HepG2 (cell line): ENCODE measurements around the gene ZNF280A. TPM values are rescaled to one million over a fixed set of nuclear protein-coding genes. Genes with fewer than 3 reads are reported as not detected.

Experiments
- ATAC-seq: fragments of 200-7000 bp; cut with Tn5 transposase; 3 replicates; pipeline ENCODE4 v1.9.1; 2020; ENCODE audit warnings: mild to moderate bottlenecking, moderate library complexity
- BruUV-seq: library from RNA; stranded (reverse); fragments of 400-500 nt; replicated peaks from 2 replicates; lab custom pipeline; 2021; lab: Mats Ljungman, UMichigan
- CTCF ChIA-PET: fragments of 300-600 bp; formaldehyde crosslinking; extraction: SDS; loops from one replicate; lab custom pipeline; 2021; ENCODE audit warnings: low total read pairs, inconsistent platforms, low intra/inter-chr PET ratio; lab: Yijun Ruan, JAX
- POLR2A ChIA-PET: fragments of 350-600 bp; sonication (Branson Sonifier 250); formaldehyde crosslinking; loops from one replicate; lab custom pipeline; 2020; ENCODE audit warnings: antibody characterized with exemption, inconsistent platforms; lab: Yijun Ruan, JAX
- DNase-seq: peaks from one replicate; pipeline ENCODE4 v3.0.0-alpha.2; 2015; ENCODE audit warnings: low spot score
- FAIRE-seq: peaks from 3 replicates; lab custom pipeline; 2011; peaks lifted over from hg19 to GRCh38; lab: Jason Lieb, UNC
- H2AFZ ChIP-seq: one replicate; pipeline ENCODE4 v1.6.1; 2011; ENCODE audit warnings: low read length, inconsistent platforms
- H3K27ac ChIP-seq: fragments of 300-600 bp; 3 replicates; pipeline ENCODE4 v1.8.0; 2011; ENCODE audit warnings: mixed run types, mild to moderate bottlenecking, mixed read lengths, low read length, inconsistent platforms; ENCODE audit not compliant: insufficient read depth; ENCODE audit errors: extremely low read length
- H3K27me3 ChIP-seq, 2 experiments: fragments of 200-600 bp in 1 of 2; 2 replicates in 1 of 2; 3 replicates in 1 of 2; pipeline versions ENCODE4 v1.6.0 to v1.8.0; 2011; ENCODE audit warnings: low read length in 2 of 2, mild to moderate bottlenecking in 2 of 2, moderate library complexity in 2 of 2, inconsistent platforms in 1 of 2; ENCODE audit not compliant: insufficient read depth in 2 of 2, control insufficient read depth in 1 of 2
- H3K36me3 ChIP-seq, 2 experiments: fragments of 200-600 bp in 1 of 2; replicated peaks in 1 of 2; 2 replicates in 1 of 2; 3 replicates in 1 of 2; pipeline versions ENCODE4 v1.5.1 to v1.8.0; 2011; ENCODE audit warnings: low read length in 2 of 2, inconsistent platforms in 1 of 2; ENCODE audit not compliant: insufficient read depth in 2 of 2, control insufficient read depth in 1 of 2
- H3K4me1 ChIP-seq: 2 replicates; pipeline ENCODE4 v1.5.1; 2012; ENCODE audit warnings: low read length, inconsistent platforms; ENCODE audit not compliant: insufficient read depth
- H3K4me2 ChIP-seq: 2 replicates; pipeline ENCODE4 v1.6.0; 2011; ENCODE audit warnings: low read depth, low read length, inconsistent platforms
- H3K4me3 ChIP-seq, 3 experiments: fragments of 200-600 bp in 1 of 3; sonication (generic), shearing (Covaris generic) in 1 of 3; replicated peaks in 1 of 3; 2 replicates each; pipeline ENCODE4 v1.5.1; 2011 to 2016; ENCODE audit warnings: low read length in 3 of 3, inconsistent platforms in 2 of 3, low read depth in 2 of 3, mild to moderate bottlenecking in 2 of 3, control low read depth in 1 of 3, mixed read lengths in 1 of 3; ENCODE audit not compliant: insufficient read depth in 1 of 3
- H3K79me2 ChIP-seq: one replicate; pipeline ENCODE4 v1.6.1; 2011; ENCODE audit warnings: low read length, inconsistent platforms; ENCODE audit not compliant: insufficient read depth
- H3K9ac ChIP-seq: 2 replicates; pipeline ENCODE4 v1.6.0; 2011; ENCODE audit warnings: mild to moderate bottlenecking, low read depth, low read length, inconsistent platforms; ENCODE audit not compliant: insufficient read depth
- H3K9me3 ChIP-seq: 2 replicates; pipeline ENCODE4 v1.5.1; 2012; ENCODE audit warnings: mild to moderate bottlenecking, low read length
- H4K20me1 ChIP-seq: 2 replicates; pipeline ENCODE4 v1.6.0; 2011; ENCODE audit warnings: inconsistent platforms, mild to moderate bottlenecking, low read length, moderate library complexity; ENCODE audit not compliant: insufficient read depth
- ARNT ChIP-seq: fragments of 450-650 bp; IDR thresholded peaks from 2 replicates; pipeline ENCODE4 v1.6.1; 2017
- ATAD3A ChIP-seq: sonication (generic); formaldehyde crosslinking; IDR thresholded peaks from 2 replicates; pipeline ENCODE4 v1.4.0; 2020; ENCODE audit warnings: missing genetic modification reagents
- HNRNPLL ChIP-seq: fragments of 200-400 bp; formaldehyde crosslinking; IDR thresholded peaks from 2 replicates; pipeline ENCODE4 v1.6.1; 2017; ENCODE audit warnings: mild to moderate bottlenecking, low read depth, low read length; ENCODE audit not compliant: poor library complexity, severe bottlenecking
- JUN ChIP-seq: sonication (generic); formaldehyde crosslinking; IDR thresholded peaks from 2 replicates; pipeline ENCODE4 v1.4.0; 2020; ENCODE audit warnings: mild to moderate bottlenecking, missing genetic modification reagents
- KAT2B ChIP-seq: fragments of 150-350 bp; IDR thresholded peaks from 2 replicates; pipeline ENCODE4 v1.6.1; 2014; ENCODE audit warnings: low read depth, low read length, borderline replicate concordance
- MTA1 ChIP-seq: sonication (generic); formaldehyde crosslinking; IDR thresholded peaks from 2 replicates; pipeline ENCODE4 v1.4.0; 2020; ENCODE audit warnings: missing genetic modification reagents, mild to moderate bottlenecking, borderline replicate concordance
- NR2C2 ChIP-seq: sonication (generic); formaldehyde crosslinking; IDR thresholded peaks from 2 replicates; pipeline ENCODE4 v1.4.0; 2020; ENCODE audit warnings: missing genetic modification reagents, mild to moderate bottlenecking, moderate library complexity, borderline replicate concordance
- PITX1 ChIP-seq: sonication (generic); formaldehyde crosslinking; IDR thresholded peaks from 2 replicates; pipeline ENCODE4 v1.5.1; 2020; ENCODE audit warnings: mild to moderate bottlenecking, missing genetic modification reagents
- POLR2AphosphoS5 ChIP-seq: IDR thresholded peaks from 2 replicates; pipeline ENCODE4 v1.6.1; 2012; ENCODE audit warnings: low read depth, low read length
- RFX3 ChIP-seq: IDR thresholded peaks from 2 replicates; pipeline ENCODE4 v1.6.1; 2016; ENCODE audit warnings: missing biosample characterization, missing genetic modification reagents
- RORA ChIP-seq: sonication (generic); formaldehyde crosslinking; IDR thresholded peaks from 2 replicates; pipeline ENCODE4 v1.5.0; 2020; ENCODE audit warnings: mild to moderate bottlenecking, missing genetic modification reagents, moderate library complexity
- SRY ChIP-seq: sonication (generic); formaldehyde crosslinking; IDR thresholded peaks from 2 replicates; pipeline ENCODE4 v1.8.0; 2022; ENCODE audit warnings: mild to moderate bottlenecking, missing genetic modification reagents
- ZNF253 ChIP-seq: sonication (generic); formaldehyde crosslinking; IDR thresholded peaks from 2 replicates; pipeline ENCODE4 v1.8.0; 2022; ENCODE audit warnings: mild to moderate bottlenecking, missing genetic modification reagents, borderline replicate concordance
- ZNF256 ChIP-seq: sonication (generic); formaldehyde crosslinking; conservative IDR thresholded peaks from 2 replicates; pipeline ENCODE4 v1.4.0; 2020; ENCODE audit warnings: missing genetic modification reagents
- ZNF430 ChIP-seq: sonication (generic); formaldehyde crosslinking; IDR thresholded peaks from 2 replicates; pipeline ENCODE4 v1.9.0; 2021; ENCODE audit warnings: mild to moderate bottlenecking, missing genetic modification reagents
- ZNF562 ChIP-seq: sonication (generic); formaldehyde crosslinking; IDR thresholded peaks from 2 replicates; pipeline ENCODE4 v1.8.0; 2022; ENCODE audit warnings: missing genetic modification reagents, borderline replicate concordance
- ZNF720 ChIP-seq: sonication (generic); formaldehyde crosslinking; IDR thresholded peaks from 2 replicates; pipeline ENCODE4 v1.4.0; 2020; ENCODE audit warnings: missing genetic modification reagents
- ZNF841 ChIP-seq: sonication (generic); formaldehyde crosslinking; IDR thresholded peaks from 2 replicates; pipeline ENCODE4 v1.8.1; 2023; ENCODE audit warnings: missing genetic modification reagents, borderline replicate concordance
- WGBS: methylation state at CpG from one replicate; pipeline ENCODE4 v1.1.6; 2017; ENCODE audit warnings: low lambda C conversion rate; 5-methylcytosine and 5-hydroxymethylcytosine counted together
- in situ Hi-C: cut with HindIII; loops from 2 replicates; pipeline ENCODE4 v1.10.0; 2017; ENCODE audit warnings: low pct_unique_long_range_greater_than_20kb; ENCODE audit not compliant: extremely low pct_ligation_motif_present
- intact Hi-C: fragments of 100-400 bp; cut with micrococcal nuclease; formaldehyde crosslinking; loops from one replicate; pipeline ENCODE4 v1.10.0; 2022; ENCODE audit not compliant: unreplicated experiment
- polyA plus RNA-seq, 8 experiments: library from polyadenylated mRNA; depleted of rRNA in 3 of 8; stranded (reverse) in 7 of 8; unstranded in 1 of 8; fragments of >200 nt; fragmentation: Illumina TruSeq in 4 of 8; extraction: Trizol in 4 of 8; gene quantifications; 2 replicates each; pipeline versions ENCODE4 v1.2.1 to v1.2.3, GENCODE V29; 2011 to 2016; ENCODE audit warnings: low read depth in 4 of 8, missing spikeins in 1 of 8, mixed read lengths in 1 of 8; ENCODE audit not compliant: insufficient read depth in 1 of 8
- total RNA-seq, 5 experiments: library from RNA; depleted of rRNA; stranded (reverse); fragments of >200 nt; fragmentation: Illumina TruSeq; extraction: Trizol; gene quantifications; 2 replicates each; pipeline ENCODE4 v1.2.3, GENCODE V29; 2016; ENCODE audit warnings: low read depth in 1 of 5
- TF ChIP-seq, protein P1 (sequence below): sonication (generic); formaldehyde crosslinking; IDR thresholded peaks from 2 replicates; pipeline ENCODE4 v1.5.0; 2020; ENCODE audit warnings: mild to moderate bottlenecking, missing genetic modification reagents
- TF ChIP-seq, protein P2 (sequence below): sonication (generic); formaldehyde crosslinking; IDR thresholded peaks from 2 replicates; pipeline ENCODE4 v1.4.0; 2020; ENCODE audit warnings: low read depth, mild to moderate bottlenecking, missing genetic modification reagents

The ZNF280A gene
- total and polyA plus RNA-seq, 2 of the 13 experiments (the other 11 are each of a cell fraction or from before 2014, with no cell fraction given), result 1.4 to 2.9 TPM

DNA sequence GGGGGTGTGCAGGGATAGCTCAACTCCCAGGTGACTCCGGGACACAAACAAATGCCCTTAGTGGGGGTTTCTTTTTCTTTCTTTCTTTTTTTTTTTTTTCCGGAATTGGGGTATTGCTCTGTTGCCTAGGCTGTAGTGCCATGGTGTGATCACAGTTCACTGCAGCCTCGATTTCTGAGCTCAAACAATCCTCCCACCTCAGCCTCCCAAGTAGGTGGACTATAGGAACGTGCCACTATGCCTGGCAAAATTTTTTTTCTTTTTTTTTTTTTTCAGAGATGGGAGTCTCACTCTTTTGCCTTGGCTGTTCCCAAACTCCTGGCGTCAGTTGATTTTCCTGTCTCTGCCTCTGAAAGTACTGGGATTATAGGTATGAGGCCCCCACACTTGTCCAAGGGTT, 13.8 kb upstream of the ZNF280A start:
- no peak overlapping the region for H2AFZ ChIP-seq
- H3K9ac ChIP-seq, result no peak overlapping the region
- intact Hi-C loops, result no loop called here

More for the DNA sequence above, 13.8 kb upstream of the ZNF280A start:
- H3K4me3 ChIP-seq, result no peak overlapping the region
- H3K27ac ChIP-seq, result no peak overlapping the region
- no peaks in the 10 kb centered on the region for H3K79me2 ChIP-seq
- 0 out of 5 replicates have a peak, but pooled peaks cover 0 to 3% of the 10 kb centered on the region in 2 experiments for H3K27me3 ChIP-seq
- no peak overlapping the region for H3K4me2 ChIP-seq
- WGBS, result 15% methylated on average over 5 of the region's 5 CpGs
- TF ChIP-seq ARNT (no peak), JUN (no peak), SRY (no peak), ZNF256 (CRISPR knock-in tag) (no peak), RFX3 (CRISPR knock-in tag) (no peak), PITX1 (CRISPR knock-in tag) (no peak), ZNF562 (CRISPR knock-in tag) (no peak), HNRNPLL (no peak), NR2C2 (CRISPR knock-in tag) (no peak), RORA (no peak), ZNF430 (CRISPR knock-in tag) (no peak), ATAD3A (no peak), ZNF841 (no peak), KAT2B (no peak), MTA1 (CRISPR knock-in tag) (no peak), ZNF720 (CRISPR knock-in tag) (no peak), ZNF253 (CRISPR knock-in tag) (no peak), POLR2AphosphoS5 (no peak)
- TF ChIP-seq, protein P1, sequence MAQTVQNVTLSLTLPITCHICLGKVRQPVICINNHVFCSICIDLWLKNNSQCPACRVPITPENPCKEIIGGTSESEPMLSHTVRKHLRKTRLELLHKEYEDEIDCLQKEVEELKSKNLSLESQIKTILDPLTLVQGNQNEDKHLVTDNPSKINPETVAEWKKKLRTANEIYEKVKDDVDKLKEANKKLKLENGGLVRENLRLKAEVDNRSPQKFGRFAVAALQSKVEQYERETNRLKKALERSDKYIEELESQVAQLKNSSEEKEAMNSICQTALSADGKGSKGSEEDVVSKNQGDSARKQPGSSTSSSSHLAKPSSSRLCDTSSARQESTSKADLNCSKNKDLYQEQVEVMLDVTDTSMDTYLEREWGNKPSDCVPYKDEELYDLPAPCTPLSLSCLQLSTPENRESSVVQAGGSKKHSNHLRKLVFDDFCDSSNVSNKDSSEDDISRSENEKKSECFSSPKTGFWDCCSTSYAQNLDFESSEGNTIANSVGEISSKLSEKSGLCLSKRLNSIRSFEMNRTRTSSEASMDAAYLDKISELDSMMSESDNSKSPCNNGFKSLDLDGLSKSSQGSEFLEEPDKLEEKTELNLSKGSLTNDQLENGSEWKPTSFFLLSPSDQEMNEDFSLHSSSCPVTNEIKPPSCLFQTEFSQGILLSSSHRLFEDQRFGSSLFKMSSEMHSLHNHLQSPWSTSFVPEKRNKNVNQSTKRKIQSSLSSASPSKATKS (CRISPR knock-in tag), result no peak
- TF ChIP-seq, protein P2, sequence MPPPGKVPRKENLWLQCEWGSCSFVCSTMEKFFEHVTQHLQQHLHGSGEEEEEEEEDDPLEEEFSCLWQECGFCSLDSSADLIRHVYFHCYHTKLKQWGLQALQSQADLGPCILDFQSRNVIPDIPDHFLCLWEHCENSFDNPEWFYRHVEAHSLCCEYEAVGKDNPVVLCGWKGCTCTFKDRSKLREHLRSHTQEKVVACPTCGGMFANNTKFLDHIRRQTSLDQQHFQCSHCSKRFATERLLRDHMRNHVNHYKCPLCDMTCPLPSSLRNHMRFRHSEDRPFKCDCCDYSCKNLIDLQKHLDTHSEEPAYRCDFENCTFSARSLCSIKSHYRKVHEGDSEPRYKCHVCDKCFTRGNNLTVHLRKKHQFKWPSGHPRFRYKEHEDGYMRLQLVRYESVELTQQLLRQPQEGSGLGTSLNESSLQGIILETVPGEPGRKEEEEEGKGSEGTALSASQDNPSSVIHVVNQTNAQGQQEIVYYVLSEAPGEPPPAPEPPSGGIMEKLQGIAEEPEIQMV (CRISPR knock-in tag), result no peak
- DNase-seq (no peak), ATAC-seq (no peak), FAIRE-seq (no peak)
- H4K20me1 ChIP-seq, result no peaks in the 10 kb centered on the region
- H3K36me3 ChIP-seq, result no peaks in the 10 kb centered on the region
- ChIA-PET CTCF (no interaction called here), POLR2A (no interaction called here)
- no peaks in the 10 kb centered on the region for H3K4me1 ChIP-seq
- no TSS peak for BruUV-seq
- in situ Hi-C loops, result no loop called here
- no peaks in the 10 kb centered on the region for H3K9me3 ChIP-seq
